DMS 273 (cell line): Measurements from ENCODE around the gene DNAJC25.

Experiments used
- DNase-seq: peaks from one replicate; lab custom pipeline; 2025; ENCODE audit not compliant: unreplicated experiment; lab: John Stamatoyannopoulos, UW

DNAJC25 gene

GRCh38 chr9:111627260-111627963, 3.7 kb upstream of the DNAJC25 start:
- DNase-seq, result no peak

DNA sequence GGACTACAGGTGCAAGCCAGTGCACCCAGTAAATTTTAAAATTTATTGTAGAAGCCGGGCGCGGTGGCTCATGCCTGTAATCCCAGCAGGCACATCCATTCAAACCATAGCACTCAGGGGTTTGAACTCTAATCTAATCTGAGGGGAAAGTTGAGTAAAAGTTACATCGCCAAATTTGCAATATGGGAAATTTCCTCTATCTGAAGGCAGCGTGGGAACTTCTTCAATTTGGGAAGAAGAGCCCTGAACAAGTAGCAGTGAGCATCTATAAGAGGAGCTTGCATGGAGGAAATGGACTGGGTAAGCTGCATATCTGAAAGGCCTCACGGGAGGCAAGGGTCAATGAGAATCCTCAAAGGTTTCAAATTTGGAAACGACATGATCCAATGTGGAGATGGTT, 2.7 kb upstream of the DNAJC25 start:
- no peak for DNase-seq

DNA sequence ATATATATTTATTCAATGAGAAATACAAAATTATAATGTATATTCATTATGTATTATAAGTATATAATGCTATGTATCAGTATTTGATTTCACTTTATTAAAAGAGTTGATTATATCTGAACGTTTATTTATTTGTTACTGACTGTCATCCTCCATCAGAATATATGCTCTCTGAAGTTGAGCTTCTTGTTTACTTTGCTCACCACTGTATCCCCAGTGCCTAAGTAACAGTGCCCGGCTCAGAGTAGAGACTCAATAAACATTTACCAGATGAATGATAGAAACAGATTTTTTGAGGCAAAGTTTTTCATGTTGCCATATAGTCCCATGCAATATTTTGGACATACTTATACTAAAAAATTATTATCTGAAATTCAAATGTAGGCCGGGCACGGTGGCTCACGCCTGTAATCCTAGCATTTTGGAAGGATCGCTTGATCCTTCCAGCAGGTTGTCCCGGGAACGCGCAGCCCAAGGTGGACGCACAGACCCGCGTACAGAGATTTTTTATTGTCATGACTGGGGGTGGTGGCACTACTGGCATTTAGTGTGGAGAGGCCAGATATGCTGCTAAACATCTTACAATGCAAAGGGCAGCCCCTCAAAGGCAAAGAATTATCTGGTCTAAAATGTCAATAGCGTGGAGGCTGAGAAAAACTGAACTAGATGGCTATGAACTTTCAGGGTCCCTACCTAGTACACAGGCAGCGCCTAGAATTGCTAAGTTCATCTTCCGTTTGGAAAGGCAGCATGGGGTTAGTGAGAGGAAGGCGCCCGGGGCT, 761 bp upstream of the DNAJC25 start:
- DNase-seq, result peak; percentile 80

DNA sequence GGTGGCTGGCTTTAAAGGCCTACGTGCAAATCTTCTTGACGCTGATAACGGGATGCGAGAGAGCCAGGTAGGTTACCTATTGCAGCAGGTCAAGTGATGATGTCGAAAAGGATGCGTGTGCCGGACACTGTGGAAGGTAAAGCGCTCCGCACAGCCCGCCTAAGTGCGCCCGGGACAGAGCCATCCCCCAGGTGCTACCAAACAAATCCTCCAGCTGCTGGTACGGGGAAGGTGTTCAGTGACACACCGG, 245 bp upstream of the DNAJC25 start:
- no peak for DNase-seq

- peak; percentile 24 for DNase-seq
Observed at GRCh38 chr9:111632060-111632459, 926 bp downstream of the DNAJC25 start.

GRCh38 chr9:111632695-111633388, 1.7 kb downstream of the DNAJC25 start:
- DNase-seq, result no peak

- no peak for DNase-seq
Observed at GRCh38 chr9:111633389-111633736, 2.2 kb downstream of the DNAJC25 start.

- DNase-seq, result no peak
Observed at GRCh38 chr9:111634860-111635259, 3.7 kb downstream of the DNAJC25 start.

DNA sequence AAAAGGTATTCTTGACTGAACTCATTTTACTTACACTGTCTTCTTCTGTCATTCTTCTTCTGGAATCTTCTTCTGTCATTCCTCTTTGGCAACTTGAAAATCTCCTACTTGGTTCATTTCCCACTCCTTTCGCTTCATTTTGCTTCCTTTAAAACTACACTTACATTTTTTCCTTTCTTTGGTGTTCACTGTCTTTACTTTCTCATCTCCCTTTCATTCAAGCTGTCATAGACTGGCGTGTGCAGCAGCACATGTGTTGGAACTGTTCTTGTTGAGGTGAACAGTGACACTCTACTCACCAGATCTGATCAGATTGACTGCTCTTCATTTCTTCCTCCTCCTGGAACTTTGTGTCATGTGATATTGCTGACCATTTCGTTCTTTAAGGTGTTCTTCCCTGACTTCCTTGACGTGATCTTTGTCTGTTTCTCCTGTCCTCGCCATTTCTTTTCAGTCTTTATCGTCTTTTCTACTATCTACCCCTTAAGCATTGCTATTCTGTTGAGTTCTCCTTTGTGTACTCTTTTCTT, 6.4 kb downstream of the DNAJC25 start:
- no peak for DNase-seq

GRCh38 chr9:111644195-111644772, 13.2 kb downstream of the DNAJC25 start:
- no peak for DNase-seq

GRCh38 chr9:111645806-111646205, 14.7 kb downstream of the DNAJC25 start:
- no peak for DNase-seq

DNA sequence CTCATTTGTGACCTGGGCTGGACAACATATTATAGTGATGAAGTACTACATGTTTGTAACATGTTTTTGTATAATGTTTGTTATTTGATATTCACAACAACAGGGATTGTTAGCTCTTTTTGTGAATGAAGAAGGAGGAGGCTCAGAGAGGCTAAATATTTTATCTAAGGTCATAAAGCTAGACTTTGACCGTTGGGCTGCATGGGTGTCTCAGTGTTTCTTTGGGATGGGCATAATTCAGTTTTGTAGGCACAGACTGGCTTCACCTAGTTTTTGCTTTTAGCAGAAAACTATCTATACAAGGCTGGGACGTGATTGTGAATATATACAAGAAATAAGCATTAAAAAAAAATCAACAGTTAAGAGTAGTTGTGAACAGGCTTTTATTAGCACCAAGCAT, 15.3 kb downstream of the DNAJC25 start:
- no peak for DNase-seq

DNA sequence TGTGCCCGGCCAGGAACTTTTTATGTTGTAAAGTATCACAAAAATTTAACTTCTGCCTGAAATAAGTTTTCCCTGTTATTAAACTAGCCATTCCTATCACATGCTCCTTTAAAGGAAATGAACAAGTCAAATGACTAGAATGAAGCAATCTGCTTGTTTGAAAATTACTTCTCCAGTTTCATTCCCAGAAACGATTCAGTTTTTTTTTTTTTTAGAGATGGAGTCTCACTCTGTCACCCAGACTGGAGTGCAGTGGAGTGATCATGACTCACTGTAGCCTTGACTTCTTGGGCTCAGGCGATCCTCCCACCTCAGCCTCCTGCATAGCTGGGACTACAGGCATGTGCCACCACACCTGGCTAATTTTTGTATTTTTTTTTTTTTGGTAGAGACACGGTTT, 16.9 kb downstream of the DNAJC25 start:
- DNase-seq, result no peak

GRCh38 chr9:111649016-111649415, 17.9 kb downstream of the DNAJC25 start:
- no peak for DNase-seq

GRCh38 chr9:111657051-111657450, 25.9 kb downstream of the DNAJC25 start:
- DNase-seq, result no peak

- DNase-seq, result no peak
Observed at GRCh38 chr9:111658943-111659342, 27.8 kb downstream of the DNAJC25 start.

DNA sequence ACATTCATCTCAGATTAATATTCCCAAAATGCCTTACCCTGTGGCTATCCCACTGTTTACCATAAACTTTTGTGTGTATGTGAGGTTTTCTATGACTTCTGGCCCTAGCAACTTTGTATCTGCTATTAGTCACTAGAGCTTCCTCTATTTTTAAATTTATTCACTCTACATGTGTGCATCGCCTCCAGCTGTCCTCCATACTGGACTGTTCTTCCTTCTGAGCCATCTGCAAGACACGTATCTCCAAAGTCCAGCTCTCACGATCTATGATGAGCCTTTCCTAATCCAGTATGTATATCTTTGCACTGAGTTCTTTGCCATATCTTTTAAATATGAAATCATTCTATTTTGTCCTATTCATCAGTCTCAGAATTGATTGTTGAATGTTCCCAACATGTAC, 28.6 kb downstream of the DNAJC25 start:
- DNase-seq, result no peak

DNA sequence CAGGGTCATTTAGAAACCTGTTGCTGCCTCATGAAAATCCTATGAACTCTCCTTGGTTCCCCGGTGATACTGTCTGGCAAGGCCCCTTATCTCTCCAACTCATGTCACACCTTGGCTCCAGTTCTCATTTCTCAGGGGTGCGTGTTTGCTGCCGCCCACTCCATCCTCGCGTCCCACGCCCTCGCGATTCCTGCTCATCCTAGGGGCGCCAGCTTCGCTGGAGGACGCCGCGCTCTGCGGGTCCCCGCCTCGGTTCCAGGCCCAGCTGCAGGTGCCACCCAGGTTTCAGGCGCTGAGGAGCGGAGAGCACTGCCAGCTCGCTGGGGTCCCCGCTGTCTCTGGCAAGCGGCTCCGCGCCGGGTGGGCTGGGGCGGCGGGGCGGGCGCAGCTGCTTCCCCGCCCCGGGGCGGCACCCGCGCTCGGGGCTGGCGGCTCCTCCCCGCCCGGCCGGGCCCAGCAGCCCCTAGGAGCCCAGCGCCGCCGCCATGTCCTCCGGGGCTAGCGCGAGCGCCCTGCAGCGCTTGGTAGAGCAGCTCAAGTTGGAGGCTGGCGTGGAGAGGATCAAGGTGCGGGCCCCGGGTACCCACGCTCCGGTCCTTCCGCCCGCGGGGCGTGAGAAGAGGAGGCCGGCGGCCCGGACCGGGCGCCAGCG, 30.1 kb downstream of the DNAJC25 start, which contains the start of gene GNG10:
Gene GNG10, plus strand, starts transcription at position 456 of the 652 bp plus-strand sequence. Its CDS starts 30 bp downstream, at position 486.
- peak; percentile 79 for DNase-seq

GRCh38 chr9:111661802-111662521, 30.8 kb downstream of the DNAJC25 start:
- peak; percentile 57 for DNase-seq

DNA sequence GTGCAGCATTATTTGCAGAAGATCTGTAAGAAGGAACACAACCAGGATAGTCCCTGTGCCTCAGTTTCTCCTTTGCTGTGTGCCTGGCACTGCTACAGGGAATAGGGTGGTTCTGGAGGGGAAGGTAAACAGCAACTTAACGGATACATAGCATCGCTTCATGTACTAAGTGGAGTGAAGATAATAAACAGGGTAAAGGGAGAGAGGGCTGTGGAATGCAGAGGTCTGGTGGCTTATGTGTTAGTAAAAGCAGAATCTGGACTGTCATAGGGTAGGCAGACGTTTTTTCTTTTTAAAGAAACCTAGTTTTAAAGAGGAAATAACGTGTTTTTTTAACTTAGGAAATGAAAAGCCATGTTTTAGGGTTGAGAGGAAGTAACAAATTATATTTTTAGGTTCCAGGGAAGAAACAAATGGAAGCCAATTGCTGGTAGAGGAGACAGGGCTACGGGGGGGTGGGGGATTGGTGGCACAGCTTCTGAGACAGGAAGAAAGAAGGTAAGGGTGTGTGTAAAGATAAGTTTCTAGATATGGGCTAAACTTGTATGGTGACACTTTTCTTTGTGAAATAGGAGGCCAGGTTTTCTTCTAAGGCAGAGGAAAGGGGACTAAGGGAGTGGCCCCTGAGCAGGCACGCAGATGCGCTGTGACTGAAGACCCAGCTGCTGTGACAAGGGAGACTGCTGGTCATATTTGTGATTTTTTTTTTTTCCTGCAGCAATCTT, 31.6 kb downstream of the DNAJC25 start:
- peak; percentile 13 for DNase-seq
